Neural progenitor cell (in vitro differentiated cells): ENCODE data around the gene NINJ2.

Experiments
- CTCF ChIP-seq: fragments of 200-600 bp; sonication (generic); IDR thresholded peaks from 2 replicates; pipeline ENCODE4 v1.5.1; 2017; ENCODE audit warnings: antibody characterized with exemption, mild to moderate bottlenecking
- EZH2 ChIP-seq: fragments of 200-600 bp; sonication (generic); IDR thresholded peaks from 2 replicates; pipeline ENCODE4 v1.6.1; 2017; ENCODE audit warnings: antibody characterized with exemption, mild to moderate bottlenecking, moderate library complexity
- EZH2phosphoT487 ChIP-seq: fragments of 200-600 bp; sonication (generic); IDR thresholded peaks from 2 replicates; pipeline ENCODE4 v1.6.1; 2017; ENCODE audit warnings: antibody characterized with exemption

- TF ChIP-seq CTCF (no peak), EZH2 (no peak), EZH2phosphoT487 (no peak)
These were observed 83.7 kb downstream of the NINJ2 start for GRCh38 chr12:579420-580110.
